ENCODE measurements around the gene CHMP4B.

DNA sequence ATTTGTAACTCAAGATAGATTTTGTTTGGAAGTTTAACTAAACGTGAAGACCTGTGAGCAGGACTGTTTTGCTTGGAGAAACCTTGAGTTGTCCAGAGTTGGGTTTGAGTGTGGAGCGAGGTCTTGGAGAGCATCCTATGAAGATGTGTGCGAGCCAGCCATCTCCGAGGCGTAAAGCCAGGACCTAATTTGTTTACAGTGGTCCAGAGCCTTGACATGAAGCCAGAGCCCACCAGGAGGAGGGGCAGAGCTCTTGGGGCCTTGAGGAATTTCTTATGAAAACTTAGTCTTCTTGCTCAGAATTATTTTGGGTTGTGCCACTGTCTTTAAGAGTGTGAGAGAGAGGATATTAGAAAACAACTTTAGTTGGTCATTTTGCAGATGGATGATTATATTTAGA, 6.3 kb downstream of the CHMP4B start:
- TF ChIP-seq GATA3 (IDR thresholded peaks at IDR 0.05; ENCODE audit: low read depth, low read length) (no peak), GATA2 (IDR thresholded peaks at IDR 0.05; ENCODE audit: low read depth, low read length) (no peak)
